Hematopoietic multipotent progenitor cell treated with erythropoietin and hydrocortisone succinate and interleukin-3 and kit ligand, for 15 days (in vitro differentiated cells): ENCODE results near the gene CACNA2D1.
"Not testable (repeated sequence)": the region's sequence is repeated elsewhere in the genome, so short reads cannot be mapped to it uniquely, and the experiment has no call there.

Experiments
- DNase-seq: peaks from one replicate; pipeline ENCODE4 v3.0.0-alpha.2; 2015; ENCODE audit warnings: low spot score

Gene CACNA2D1

DNA sequence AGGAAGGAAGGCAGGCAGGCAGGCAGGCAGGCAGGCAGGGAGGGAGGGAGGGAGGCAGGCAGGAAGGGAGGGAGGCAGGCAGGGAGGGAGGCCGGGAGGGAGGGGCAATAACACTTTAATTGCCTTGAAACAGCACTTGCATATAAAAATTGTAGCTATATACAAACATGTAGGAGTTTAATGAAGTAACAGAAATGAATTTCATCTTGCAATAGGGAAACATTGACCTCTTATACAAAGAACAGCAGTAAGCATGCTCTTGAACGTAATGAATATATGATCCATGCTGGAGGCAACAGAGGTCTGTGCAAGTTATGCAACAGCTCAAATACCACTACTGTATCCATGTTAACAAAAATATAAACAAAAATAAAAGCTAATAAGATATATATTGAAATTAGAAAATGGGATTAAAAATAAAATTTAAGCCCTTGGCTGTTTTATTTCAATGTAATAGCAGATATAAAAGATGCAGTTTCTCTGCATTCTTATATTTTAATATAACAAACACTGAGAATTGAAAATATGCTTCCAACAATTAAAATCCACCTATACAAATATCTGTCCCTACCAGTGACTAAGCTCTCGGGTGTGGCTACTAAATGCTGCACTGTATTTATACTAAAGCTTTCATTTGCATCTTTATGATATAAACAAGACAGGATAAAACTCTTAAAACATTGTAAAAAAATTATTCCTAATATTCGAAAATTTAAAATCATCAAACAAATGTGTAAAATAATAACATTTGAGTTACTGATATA lies 50.3 kb downstream of the CACNA2D1 start:
- DNase-seq: no peak

DNA sequence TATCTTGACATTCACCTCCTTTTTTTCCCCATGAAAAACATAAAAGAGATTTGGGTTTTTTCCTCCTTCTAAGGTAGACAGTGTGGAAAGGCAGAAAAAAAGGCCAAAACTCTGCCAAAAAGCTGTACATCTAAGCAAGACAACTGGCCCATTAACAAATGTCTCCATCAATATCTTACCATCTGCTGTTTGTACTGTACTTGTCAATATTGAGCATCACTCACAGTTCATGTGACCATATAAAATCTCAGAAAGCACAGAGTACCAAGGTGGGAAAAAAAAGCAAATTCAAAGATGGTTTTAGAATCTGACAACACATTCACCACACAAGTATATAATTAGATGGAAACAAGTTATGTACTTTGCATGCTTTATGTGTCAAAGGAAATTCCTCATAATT lies 52.6 kb downstream of the CACNA2D1 start:
- no peak for DNase-seq

DNA sequence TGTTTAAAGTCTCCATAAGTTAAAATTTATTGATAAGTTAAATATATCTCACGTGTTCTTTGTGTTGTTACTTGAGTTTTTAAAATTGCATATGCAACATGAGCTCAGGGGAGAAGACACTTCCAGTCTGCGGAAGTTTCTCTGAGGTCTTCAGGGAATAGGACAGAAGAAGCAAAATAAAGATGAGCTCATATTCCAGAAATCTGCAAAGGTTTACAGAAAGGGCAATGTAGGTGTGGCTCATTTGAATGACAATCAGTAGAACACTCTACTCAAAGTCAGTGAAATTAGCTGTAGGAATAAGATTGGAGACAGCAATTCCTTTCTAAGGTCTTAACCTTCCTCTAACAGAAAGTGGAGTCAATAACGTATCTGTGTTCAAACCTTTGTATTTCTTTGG lies 53.7 kb downstream of the CACNA2D1 start:
- DNase-seq: no peak

DNA sequence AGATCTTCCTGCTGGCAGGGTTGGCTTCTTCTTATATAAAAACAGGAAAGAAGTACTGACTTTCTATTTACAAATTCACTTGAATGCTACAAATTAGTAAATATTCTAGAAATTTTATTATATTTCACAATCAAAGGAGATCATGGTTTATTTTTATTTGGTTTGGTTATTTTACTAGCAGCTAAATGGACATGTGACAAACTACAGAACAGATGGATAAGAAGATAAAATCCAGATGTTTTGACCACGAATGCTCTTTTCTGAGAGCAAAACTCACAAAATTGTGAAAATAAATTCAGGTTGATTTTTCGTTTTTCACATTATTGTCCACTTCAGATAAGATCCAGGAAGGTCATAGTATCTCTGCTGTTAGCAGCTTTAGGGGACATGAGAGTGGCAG lies 55.4 kb downstream of the CACNA2D1 start:
- DNase-seq: no peak

DNA sequence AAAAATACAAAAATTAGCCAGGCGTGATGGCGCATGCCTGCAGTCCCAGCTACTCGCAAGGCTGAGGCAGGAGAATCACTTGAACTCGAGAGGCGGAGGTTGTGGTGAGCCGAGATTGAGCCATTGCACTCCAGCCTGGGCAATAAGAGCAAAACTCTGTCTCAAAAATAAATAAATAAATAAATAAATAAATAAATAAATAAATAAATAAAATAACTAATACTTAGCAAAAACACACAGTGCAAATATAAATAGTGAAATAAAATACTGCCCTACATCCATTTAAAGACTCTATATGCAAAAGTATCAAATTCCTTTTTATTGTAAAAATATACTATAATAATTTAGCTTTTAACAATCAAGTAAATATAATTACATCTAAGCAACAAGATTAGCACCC lies 57.0 kb downstream of the CACNA2D1 start:
- not testable (repeated sequence) for DNase-seq

DNA sequence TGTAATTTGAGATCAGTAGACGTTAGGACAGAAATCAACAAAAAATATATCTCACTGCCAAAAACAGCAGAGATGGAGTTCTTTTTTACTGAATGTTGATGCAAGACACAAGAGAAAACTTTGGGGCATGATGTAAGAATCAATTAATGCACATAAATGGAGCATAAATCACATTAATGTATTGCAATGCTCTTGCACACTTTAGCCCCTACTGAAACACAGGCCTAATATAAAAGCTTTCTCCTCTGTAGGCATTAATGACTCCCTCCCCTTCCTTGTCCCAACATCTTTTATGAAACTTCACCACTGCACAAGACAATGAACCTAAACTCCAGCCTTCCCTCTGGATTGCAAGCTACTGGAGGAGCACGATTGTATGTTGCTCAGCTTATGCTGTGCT lies 58.8 kb downstream of the CACNA2D1 start:
- DNase-seq: no peak

DNA sequence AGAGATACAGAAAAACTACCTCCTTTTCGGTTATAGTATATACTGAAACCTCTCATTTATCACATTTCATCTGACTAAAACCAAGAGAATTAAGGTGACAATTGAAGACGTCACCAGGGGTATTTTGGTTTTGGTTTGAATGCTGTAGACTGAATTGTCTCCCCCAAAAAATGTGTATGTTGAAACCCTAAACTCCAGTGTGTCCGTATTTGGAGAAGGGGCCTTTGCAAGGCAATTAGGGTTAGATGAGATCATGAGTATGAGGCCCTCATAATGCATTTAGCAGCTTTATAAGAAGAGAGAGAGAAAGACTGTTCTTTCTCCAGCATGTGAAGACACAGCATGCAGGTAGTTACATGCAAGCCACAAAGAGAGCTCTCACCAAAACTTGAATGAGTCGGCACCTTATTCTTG lies 59.5 kb downstream of the CACNA2D1 start:
- no peak for DNase-seq

DNA sequence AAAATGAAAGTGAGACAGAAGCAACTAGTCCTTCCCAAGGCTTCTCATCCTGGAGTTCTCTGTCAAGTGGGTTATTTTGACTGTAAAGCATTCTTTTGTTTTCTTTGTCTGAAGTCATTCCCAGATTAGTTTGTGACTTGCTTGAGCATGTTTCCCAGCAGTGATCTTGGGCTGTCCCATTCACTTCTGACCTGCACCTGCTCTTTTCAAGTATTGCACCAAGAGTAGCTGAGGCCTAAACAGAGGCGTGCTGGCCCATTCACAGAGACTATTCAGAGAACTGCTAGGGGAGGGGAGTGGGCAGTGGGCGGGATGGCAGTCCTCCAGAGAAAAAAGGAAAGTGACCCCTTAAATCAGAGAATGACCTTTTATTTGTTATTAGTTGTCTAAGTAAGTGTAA lies 61.3 kb downstream of the CACNA2D1 start:
- DNase-seq: no peak

DNA sequence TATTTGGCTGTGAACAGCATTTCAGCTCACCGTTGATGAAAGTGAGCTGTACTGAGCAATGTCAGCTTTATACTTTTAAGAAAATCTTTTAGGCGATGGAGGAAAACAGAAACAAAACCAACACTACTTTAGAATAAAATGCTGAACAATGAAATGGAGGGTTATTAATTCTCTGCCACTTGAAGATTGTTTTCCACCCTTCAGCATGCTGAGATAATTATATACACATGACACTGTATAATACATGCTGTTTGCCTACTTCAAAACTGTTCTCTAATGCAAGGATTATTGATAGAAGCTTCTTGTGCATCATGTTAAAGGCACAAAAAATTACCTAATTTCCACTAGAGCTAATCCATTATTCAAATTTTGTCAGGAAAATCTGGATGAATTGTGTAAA lies 66.8 kb downstream of the CACNA2D1 start:
- no peak for DNase-seq

DNA sequence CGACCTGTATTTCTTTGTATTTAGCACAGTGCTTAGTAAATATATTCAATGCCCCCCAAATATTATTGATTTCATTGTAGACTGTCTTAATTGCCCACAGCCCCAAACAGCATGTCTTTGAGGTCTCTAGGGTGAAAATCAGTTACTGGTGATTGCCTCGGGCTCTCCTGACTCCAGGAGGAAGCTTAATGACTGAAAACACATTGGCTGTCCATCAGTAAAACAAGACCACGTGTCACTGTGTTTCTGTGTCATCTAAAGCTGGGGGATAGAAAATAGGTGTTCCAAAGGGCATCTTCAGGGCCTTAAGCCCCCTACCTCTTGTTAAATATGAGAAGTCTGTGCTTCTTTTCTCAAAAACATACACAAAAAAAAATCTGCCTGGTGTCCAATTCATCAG lies 67.9 kb downstream of the CACNA2D1 start:
- DNase-seq: no peak

DNA sequence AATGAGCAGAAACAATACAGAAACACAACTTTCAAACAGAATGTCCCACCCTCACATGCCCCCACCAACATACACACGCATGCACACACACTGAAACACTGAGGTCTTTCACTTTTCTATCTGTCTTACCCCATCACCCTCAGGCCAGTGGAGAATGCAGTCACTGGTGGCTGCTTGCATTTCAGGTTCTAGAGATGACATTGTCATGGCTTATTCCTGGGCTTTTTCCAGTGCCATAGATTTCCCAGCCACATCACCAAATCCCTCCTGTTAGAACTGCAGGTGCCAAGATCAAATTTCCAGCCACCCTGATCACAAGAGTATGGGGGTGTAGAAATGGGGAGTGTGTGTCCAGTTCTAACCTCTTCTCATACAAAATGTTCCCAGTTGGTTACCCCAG lies 68.4 kb downstream of the CACNA2D1 start:
- DNase-seq: no peak

DNA sequence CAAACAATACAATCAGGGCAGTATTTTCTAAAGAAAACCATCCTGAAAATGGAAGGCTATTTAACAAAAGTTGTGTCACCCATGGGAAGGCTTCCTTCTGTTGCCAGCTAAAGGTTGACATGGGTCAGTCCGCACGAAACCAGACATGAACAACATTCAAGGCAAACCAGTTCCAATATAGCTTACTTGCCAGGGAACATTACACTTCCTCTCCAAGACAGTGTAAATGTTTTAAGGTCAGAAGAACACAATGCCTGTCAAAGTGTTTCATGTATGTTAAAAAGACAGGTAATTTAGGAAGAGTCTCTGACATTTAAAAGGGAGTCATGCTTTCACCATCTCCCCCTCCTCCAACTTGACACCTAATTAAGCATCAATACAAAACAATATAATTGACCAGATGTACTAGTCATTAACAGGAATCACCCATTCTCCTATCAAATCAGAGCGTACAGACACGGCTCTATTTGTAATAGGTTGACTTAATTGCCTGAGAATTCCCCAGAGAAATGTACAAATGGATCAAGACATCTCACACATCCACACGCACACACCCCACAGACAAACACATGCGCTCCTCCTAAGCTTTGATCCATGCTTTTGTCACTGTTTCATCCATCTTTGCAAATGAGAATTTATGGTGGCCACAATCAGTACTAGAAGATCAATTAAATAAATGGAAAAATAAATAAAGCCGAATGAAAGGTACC lies 69.5 kb downstream of the CACNA2D1 start:
- no peak for DNase-seq

DNA sequence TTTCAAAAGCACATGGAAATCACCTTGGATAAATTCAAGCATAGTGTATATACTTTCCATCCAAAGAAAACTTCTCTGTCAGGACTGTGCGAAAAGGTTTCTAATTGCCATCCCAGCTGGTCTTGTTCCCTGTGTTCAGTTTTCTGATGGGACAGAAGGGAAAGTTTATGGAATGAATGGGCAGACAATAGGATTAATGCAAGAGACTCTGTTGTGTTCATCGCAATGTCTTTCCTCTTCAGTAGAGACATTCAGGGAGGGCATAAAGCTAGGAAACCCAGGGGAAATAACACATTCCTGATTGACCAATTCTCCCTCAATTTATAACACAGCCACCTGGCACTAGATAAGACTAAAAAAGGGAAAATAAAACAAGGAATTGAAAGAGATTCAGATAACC lies 78.9 kb downstream of the CACNA2D1 start:
- DNase-seq: no peak

DNA sequence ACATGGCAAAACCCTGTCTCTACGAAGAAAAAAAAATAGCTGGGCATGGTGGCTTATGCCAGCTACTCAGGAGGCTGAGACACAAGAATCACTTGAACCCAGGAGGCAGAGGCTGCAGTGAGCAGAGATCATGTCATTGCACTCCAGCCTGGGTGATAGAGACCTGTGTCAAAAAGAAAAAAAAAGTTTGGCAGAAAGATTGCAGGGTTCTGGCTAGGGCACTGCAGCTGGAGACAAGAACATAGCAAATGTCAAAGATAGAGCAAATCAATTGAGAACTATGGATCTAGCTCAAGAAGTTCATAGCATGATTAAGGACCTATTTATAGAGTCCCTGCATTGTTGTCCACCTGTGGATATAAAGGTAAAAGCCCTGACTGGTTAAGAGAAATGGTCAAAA lies 79.5 kb downstream of the CACNA2D1 start:
- DNase-seq: no peak

DNA sequence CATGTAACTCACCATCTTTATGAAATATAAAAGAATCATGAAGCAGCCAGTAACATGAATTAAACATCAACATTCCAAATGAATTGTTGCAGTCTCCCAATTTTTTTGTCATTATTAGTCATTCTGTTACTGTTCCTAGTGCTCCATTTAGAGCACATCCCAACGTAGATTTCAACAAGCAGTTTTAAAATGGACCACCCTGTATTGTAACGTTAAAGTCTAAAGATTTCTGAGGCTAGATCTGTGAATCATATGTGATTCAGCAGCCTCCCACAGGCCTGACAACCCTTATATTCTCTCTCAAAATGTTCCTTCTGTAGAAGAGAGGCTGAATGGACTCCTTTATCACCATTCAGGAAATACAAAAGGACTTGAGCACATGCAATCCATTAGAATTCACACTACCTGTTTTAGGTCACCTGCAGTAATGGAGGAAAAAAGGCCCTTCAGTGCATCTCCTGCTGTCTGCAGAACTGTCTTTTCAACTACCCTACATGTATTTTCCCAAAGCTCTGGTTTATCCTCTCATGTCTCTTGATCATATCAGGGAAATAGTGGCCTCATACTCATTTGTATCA lies 81.4 kb downstream of the CACNA2D1 start:
- DNase-seq: no peak

DNA sequence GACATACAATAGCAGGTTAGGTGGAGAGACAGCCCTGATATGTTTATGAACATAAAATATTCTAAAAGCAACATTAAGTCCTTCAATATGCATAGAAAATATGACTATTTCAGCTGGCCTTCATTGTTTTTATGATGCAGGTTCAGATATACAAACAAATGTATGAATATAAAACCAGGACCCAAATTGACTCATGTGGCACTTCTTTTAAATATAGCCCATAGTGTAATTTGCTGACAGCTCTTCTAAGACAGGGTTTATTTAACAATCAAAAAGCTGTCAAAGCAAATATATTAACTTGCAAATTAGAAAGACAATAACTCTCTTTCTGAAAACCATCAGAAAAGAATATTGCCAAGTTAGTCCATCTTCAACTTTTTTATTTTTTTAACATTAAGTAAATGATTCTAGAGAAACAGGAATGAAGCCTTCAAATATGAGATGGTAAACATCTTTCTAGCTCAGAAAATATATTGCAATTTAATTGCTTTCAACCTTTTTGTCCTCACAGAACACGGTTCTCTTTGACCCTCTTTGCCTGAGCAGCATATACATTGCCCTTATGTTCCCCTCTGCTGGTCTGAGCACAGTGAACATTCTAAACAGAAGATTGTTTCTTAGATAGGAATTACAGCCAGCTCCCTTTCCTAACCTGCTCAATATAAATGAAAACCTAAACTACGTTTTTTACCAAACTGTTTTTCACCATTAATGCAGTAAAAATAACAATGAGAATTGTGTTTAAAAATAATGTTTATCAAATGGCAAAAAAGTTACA lies 82.8 kb downstream of the CACNA2D1 start:
- no peak for DNase-seq

DNA sequence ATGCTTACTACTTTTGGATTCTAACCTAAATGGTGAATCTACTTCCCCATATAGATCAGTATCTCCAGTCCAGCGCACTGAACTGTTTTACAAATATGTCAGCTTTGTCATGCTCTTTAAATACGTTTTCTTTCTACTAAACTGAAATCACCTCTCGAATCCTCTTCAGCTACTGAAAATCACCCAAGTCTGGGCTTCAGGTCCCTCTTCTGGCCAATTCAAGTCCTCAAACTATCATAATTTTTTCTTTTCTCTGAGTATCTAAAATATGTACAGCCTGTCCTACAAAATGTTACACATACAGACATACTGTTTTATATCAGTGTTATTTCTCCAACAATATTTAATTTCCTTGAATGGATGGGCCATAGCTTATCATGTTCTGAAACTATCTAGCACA lies 84.2 kb downstream of the CACNA2D1 start:
- DNase-seq: no peak

DNA sequence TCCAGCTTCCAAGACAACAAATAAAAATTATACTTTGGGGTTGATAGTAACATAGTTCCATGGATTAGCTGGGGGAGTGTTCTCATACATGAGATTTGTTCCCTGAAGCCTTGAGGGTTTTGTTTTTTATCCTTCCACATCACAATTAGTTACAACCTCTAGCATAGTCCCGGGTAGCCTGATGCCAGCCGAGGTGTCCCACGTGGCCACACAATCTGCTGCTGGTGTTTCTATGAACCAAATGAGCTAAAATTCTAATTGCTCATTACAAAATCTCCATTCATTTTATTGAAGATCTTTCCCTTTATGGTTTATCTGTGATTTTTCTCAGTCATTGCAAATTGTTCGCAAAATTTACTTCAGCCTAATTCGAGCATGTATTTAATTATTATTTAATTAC lies 84.7 kb downstream of the CACNA2D1 start:
- no peak for DNase-seq

DNA sequence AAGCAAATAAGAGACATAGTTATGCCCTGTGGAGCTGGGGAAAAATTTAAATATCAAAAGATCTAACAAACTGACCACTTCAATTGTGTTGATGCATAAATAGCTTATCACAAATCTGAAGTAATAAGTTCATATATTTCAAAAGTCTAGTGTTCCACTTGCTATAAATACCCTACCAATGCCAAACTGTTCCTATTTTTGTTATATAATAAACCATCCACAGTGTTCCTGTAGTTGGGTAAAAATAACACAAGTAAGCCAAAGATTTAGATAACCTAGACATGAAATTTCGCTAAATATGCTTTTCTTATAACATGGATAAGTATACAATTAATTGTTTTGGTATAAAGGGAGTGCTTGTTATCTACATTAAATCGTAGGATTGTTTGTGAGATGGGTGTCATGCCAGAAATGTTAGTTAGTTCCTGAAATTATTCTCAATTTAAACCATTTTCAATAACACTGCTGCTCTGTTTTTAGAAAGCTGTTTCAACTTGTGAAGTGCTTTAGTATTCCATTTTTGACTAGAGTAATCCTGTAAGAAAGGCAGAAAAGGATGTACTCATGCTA lies 85.5 kb downstream of the CACNA2D1 start:
- DNase-seq: no peak

DNA sequence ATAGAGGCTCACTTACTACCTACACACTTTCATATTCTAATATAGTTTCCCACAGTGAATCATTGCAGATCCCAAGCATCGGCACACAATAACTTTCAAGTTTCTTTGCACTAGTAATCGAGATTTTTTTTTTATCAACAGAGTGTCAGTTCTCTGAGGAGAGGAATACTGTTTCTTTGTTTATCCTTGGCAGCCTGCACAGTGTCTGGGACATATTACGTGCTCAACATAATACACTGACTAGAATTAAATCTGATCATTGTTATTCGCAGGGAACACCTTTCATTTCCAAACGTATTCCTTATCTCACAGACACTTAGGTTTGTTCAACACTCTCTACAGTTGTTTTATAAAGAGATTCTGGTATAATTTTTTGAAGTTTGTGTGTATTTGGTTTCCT lies 95.3 kb downstream of the CACNA2D1 start:
- no peak for DNase-seq

DNA sequence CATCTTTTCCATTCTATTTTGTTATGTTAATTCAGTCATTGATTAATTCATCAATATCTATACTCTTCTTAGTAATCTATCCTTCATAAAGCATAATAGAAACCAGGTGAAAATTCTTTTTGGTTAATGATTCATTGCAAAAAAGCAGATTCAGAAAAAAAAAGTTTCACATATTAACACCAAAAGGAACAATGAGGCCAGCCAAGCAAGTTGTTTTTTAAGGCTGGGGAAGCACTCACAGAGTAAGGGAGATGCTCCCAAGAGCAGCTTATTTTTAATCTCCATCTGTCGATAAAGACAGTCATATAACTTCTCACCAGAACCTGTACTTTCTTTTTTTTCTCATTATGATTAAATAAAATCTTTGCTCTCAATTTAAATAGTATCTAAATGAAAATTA lies 95.8 kb downstream of the CACNA2D1 start:
- DNase-seq: no peak

DNA sequence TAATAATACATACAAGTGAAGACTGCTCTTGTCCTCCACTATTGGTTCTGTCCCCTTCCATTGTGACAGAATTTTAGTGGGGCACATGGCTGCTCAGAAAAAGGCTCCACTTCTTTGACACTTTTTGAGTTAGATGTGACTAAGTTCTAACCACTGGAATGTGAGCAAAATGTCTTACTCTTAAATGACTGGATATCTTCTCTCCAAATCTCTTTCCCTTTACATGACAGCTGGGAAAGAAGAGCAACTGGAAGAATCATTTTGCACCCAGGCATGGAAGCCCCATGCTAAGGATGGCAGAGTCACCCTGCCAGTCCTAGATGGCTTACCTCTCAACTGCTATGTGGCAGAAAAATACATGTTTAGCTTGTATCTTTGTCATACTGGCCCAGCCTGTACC lies 97.7 kb downstream of the CACNA2D1 start:
- no peak for DNase-seq
